Fibroblast of the aortic adventitia (primary cell): ENCODE results near the gene SDSL. TPM values are rescaled to one million over a fixed set of nuclear protein-coding genes. Genes with fewer than 3 reads are reported as not detected.

Experiments used
- DNase-seq: peaks from one replicate; pipeline ENCODE4 v3.0.0-alpha.2; 2010; ENCODE audit warnings: low read depth
- H3K4me3 ChIP-seq: 2 replicates; pipeline ENCODE4 v1.5.1; 2011; ENCODE audit warnings: low read depth, mild to moderate bottlenecking, control low read depth, low read length, moderate library complexity
- CTCF ChIP-seq: IDR thresholded peaks from 2 replicates; pipeline ENCODE4 v1.5.1; 2011; ENCODE audit warnings: mild to moderate bottlenecking, low read length, control low read depth, inconsistent platforms; ENCODE audit not compliant: insufficient read depth
- total RNA-seq: library from RNA; depleted of rRNA; stranded (reverse); fragments of >200 nt; gene quantifications from 2 replicates; pipeline ENCODE4 v1.2.3, GENCODE V29; 2012; ENCODE audit warnings: low replicate concordance

Gene SDSL
- total RNA-seq, 1 donor: 1.9 TPM

- no peak for TF ChIP-seq CTCF
- no peak for DNase-seq
- no peak overlapping the region for H3K4me3 ChIP-seq
Measured at GRCh38 chr12:113463746-113464451, 41.7 kb downstream of the SDSL start.

- DNase-seq: no peak
- H3K4me3 ChIP-seq: no peak overlapping the region
- no peak for TF ChIP-seq CTCF
Measured at GRCh38 chr12:113464452-113464775, 42.2 kb downstream of the SDSL start.

- H3K4me3 ChIP-seq: no peak overlapping the region
- DNase-seq: no peak
- TF ChIP-seq CTCF: no peak
Measured at GRCh38 chr12:113464852-113465719, 42.9 kb downstream of the SDSL start.

- no peak overlapping the region for H3K4me3 ChIP-seq
- DNase-seq: no peak
- no peak for TF ChIP-seq CTCF
Measured at GRCh38 chr12:113465808-113466453, 43.8 kb downstream of the SDSL start.

- no peak for DNase-seq
- no peak for TF ChIP-seq CTCF
- H3K4me3 ChIP-seq: no peak overlapping the region
Measured at GRCh38 chr12:113466454-113467141, 44.4 kb downstream of the SDSL start.

GRCh38 chr12:113467142-113467501, 44.9 kb downstream of the SDSL start:
- peak overlapping the region; percentile 48 for H3K4me3 ChIP-seq
- DNase-seq: no peak
- TF ChIP-seq CTCF: no peak
